HG02798 (cell line): ENCODE results near the gene CABLES1.
"Not testable (repeated sequence)": the region's sequence is repeated elsewhere in the genome, so short reads cannot be mapped to it uniquely, and the experiment has no call there.

Experiments used
- ATAC-seq: cut with Tn5 transposase; IDR thresholded peaks from one replicate; pipeline ENCODE4 v1.9.1; 2021; ENCODE audit warnings: mild to moderate bottlenecking; ENCODE audit not compliant: unreplicated experiment, poor library complexity

CABLES1 gene

GRCh38 chr18:23141104-23141999 is 6.1 kb downstream of the CABLES1 start:
- no peak for ATAC-seq

GRCh38 chr18:23142251-23142929 is 7.1 kb downstream of the CABLES1 start:
- no peak for ATAC-seq

GRCh38 chr18:23143016-23143814 is 7.9 kb downstream of the CABLES1 start:
- no peak for ATAC-seq

GRCh38 chr18:23143815-23144261 is 8.6 kb downstream of the CABLES1 start:
- ATAC-seq: no peak

GRCh38 chr18:23144640-23145039 is 9.4 kb downstream of the CABLES1 start:
- no peak for ATAC-seq

GRCh38 chr18:23145621-23146020 is 10.3 kb downstream of the CABLES1 start:
- ATAC-seq: no peak

GRCh38 chr18:23146861-23147469 is 11.7 kb downstream of the CABLES1 start:
- no peak for ATAC-seq

- ATAC-seq: no peak
These were observed 13.1 kb downstream of the CABLES1 start for GRCh38 chr18:23148382-23148781.

- no peak for ATAC-seq
These were observed 14.3 kb downstream of the CABLES1 start for GRCh38 chr18:23149570-23149969.

- no peak for ATAC-seq
These were observed 16.3 kb downstream of the CABLES1 start for GRCh38 chr18:23151414-23152099.

- no peak for ATAC-seq
These were observed 18.7 kb downstream of the CABLES1 start for GRCh38 chr18:23154030-23154429.

- no peak for ATAC-seq
These were observed 19.7 kb downstream of the CABLES1 start for GRCh38 chr18:23154823-23155500.

- no peak for ATAC-seq
These were observed 20.3 kb downstream of the CABLES1 start for GRCh38 chr18:23155537-23155936.

- no peak for ATAC-seq
These were observed 20.8 kb downstream of the CABLES1 start for GRCh38 chr18:23156134-23156533.

- no peak for ATAC-seq
These were observed 22.8 kb downstream of the CABLES1 start for GRCh38 chr18:23158058-23158457.

- not testable (repeated sequence) for ATAC-seq
These were observed 23.6 kb downstream of the CABLES1 start for GRCh38 chr18:23158884-23159283.

GRCh38 chr18:23159344-23159743 is 24.1 kb downstream of the CABLES1 start:
- ATAC-seq: no peak

GRCh38 chr18:23162473-23162872 is 27.2 kb downstream of the CABLES1 start:
- ATAC-seq: no peak
